Breast epithelium (tissue), 4 donors: ENCODE results near the gene GPC6. TPM values are rescaled to one million over a fixed set of nuclear protein-coding genes. Genes with fewer than 3 reads are reported as not detected.

ENCODE experiments used
- DNase-seq, 2 donors: peaks; one replicate each; pipeline ENCODE4 v3.0.0-alpha.2; 2019; ENCODE audit warnings: low spot score in 2 of 2
- H3K27ac ChIP-seq, 2 donors: fragments of 200-600 bp; sonication (generic) in 1 of 2; one replicate each; pipeline ENCODE4 v1.5.1; 2016 to 2019; ENCODE audit warnings: mild to moderate bottlenecking in 1 of 2
- H3K27me3 ChIP-seq, 2 donors: fragments of 200-600 bp; sonication (generic) in 1 of 2; one replicate each; pipeline versions ENCODE4 v1.5.1 to v1.6.0; 2017 to 2019; ENCODE audit warnings: control low read depth in 1 of 2, mild to moderate bottlenecking in 1 of 2
- H3K36me3 ChIP-seq: fragments of 200-600 bp; one replicate; pipeline ENCODE4 v1.5.1; 2019
- H3K4me1 ChIP-seq, 2 donors: fragments of 200-600 bp; sonication (generic); one replicate each; pipeline ENCODE4 v1.5.1; 2016 to 2019; ENCODE audit warnings: control low read depth in 1 of 2
- H3K4me3 ChIP-seq, 3 donors: fragments of 200-600 bp; sonication (generic); 1 replicate in 2 of 3; 2 replicates in 1 of 3; pipeline ENCODE4 v1.5.1; 2016 to 2019; ENCODE audit warnings: mild to moderate bottlenecking in 3 of 3, moderate library complexity in 2 of 3
- H3K9me3 ChIP-seq, 2 donors: fragments of 200-600 bp; sonication (generic) in 1 of 2; one replicate each; pipeline ENCODE4 v1.5.1; 2016 to 2019; ENCODE audit warnings: control low read depth in 1 of 2
- CTCF ChIP-seq, 3 donors: fragments of 450-650 bp; IDR thresholded peaks; one replicate each; pipeline ENCODE4 v1.5.1; 2016 to 2017; ENCODE audit warnings: antibody characterized with exemption in 3 of 3, mild to moderate bottlenecking in 3 of 3, moderate library complexity in 3 of 3
- POLR2A ChIP-seq: fragments of 450-650 bp; IDR thresholded peaks from one replicate; pipeline ENCODE4 v1.6.1; 2016; ENCODE audit warnings: antibody characterized with exemption, mild to moderate bottlenecking, moderate library complexity
- POLR2AphosphoS5 ChIP-seq, 3 donors: sonication (generic); formaldehyde crosslinking; IDR thresholded peaks; one replicate each; pipeline ENCODE4 v1.6.1; 2017; ENCODE audit warnings: antibody characterized with exemption in 3 of 3
- intact Hi-C: fragments of 100-400 bp; cut with DNase I; formaldehyde crosslinking; loops from one replicate; pipeline ENCODE4 v1.15.1; 2023; ENCODE audit warnings: low total_unique reads
- total RNA-seq, 3 donors: library from RNA; depleted of rRNA; stranded (reverse); fragments of >200 nt; gene quantifications; one replicate each; pipeline ENCODE4 v1.1.0, GENCODE V29; 2016

Gene GPC6
- total RNA-seq, 3 donors from 2014 or later, result 3.5 to 44.0 (median 4.9) TPM

GRCh38 chr13:93375491-93375890, 148.9 kb downstream of the GPC6 start:
- TF ChIP-seq POLR2A (no peak), CTCF (IDR thresholded peaks at IDR 0.05) (no peak), POLR2AphosphoS5 (IDR thresholded peaks at IDR 0.05) (no peak)
- H3K27ac ChIP-seq, result no peak overlapping the region
- DNase-seq, result no peak
- no peaks in the 10 kb centered on the region for H3K9me3 ChIP-seq
- H3K36me3 ChIP-seq, result no peaks in the 10 kb centered on the region
- no peak overlapping the region for H3K4me3 ChIP-seq
- intact Hi-C loops, result no loop called here
- H3K27me3 ChIP-seq, result no peaks in the 10 kb centered on the region
- H3K4me1 ChIP-seq, result no peaks in the 10 kb centered on the region

- no peak for TF ChIP-seq CTCF (IDR thresholded peaks at IDR 0.05)
- TF ChIP-seq POLR2AphosphoS5 (IDR thresholded peaks at IDR 0.05), result no peak
- TF ChIP-seq POLR2A, result no peak
- intact Hi-C loops, result no loop called here
Measured at GRCh38 chr13:93377196-93377595, 150.6 kb downstream of the GPC6 start.

GRCh38 chr13:93378184-93378583, 151.6 kb downstream of the GPC6 start:
- Histone ChIP-seq H3K36me3 (no peaks in the 10 kb centered on the region), H3K9me3 (no peaks in the 10 kb centered on the region), H3K4me3 (no peak overlapping the region), H3K27ac (no peak overlapping the region), H3K27me3 (no peaks in the 10 kb centered on the region), H3K4me1 (no peaks in the 10 kb centered on the region)
- intact Hi-C loops, result no loop called here
- no peak for DNase-seq
- no peak for TF ChIP-seq POLR2A
- TF ChIP-seq CTCF (IDR thresholded peaks at IDR 0.05), result no peak
- no peak for TF ChIP-seq POLR2AphosphoS5 (IDR thresholded peaks at IDR 0.05)

More at GRCh38 chr13:93377196-93377595, 150.6 kb downstream of the GPC6 start:
- Histone ChIP-seq H3K36me3 (no peaks in the 10 kb centered on the region), H3K4me1 (no peaks in the 10 kb centered on the region), H3K4me3 (no peak overlapping the region), H3K27me3 (no peaks in the 10 kb centered on the region), H3K27ac (no peak overlapping the region), H3K9me3 (no peaks in the 10 kb centered on the region)
- no peak for DNase-seq

GRCh38 chr13:93386116-93386515, 159.5 kb downstream of the GPC6 start:
- no peaks in the 10 kb centered on the region for H3K9me3 ChIP-seq
- intact Hi-C loops, result no loop called here
- H3K27ac ChIP-seq, result no peak overlapping the region
- DNase-seq, result no peak
- no peak overlapping the region for H3K4me3 ChIP-seq
- no peaks in the 10 kb centered on the region for H3K36me3 ChIP-seq
- no peaks in the 10 kb centered on the region for H3K27me3 ChIP-seq
- no peaks in the 10 kb centered on the region for H3K4me1 ChIP-seq
- no peak for TF ChIP-seq CTCF (IDR thresholded peaks at IDR 0.05)
- no peak for TF ChIP-seq POLR2AphosphoS5 (IDR thresholded peaks at IDR 0.05)
- TF ChIP-seq POLR2A, result no peak

GRCh38 chr13:93388701-93389100, 162.1 kb downstream of the GPC6 start:
- H3K36me3 ChIP-seq, result no peaks in the 10 kb centered on the region
- H3K27me3 ChIP-seq, result no peaks in the 10 kb centered on the region
- TF ChIP-seq POLR2AphosphoS5 (IDR thresholded peaks at IDR 0.05), result no peak
- no peak for TF ChIP-seq CTCF (IDR thresholded peaks at IDR 0.05)
- TF ChIP-seq POLR2A, result no peak
- H3K9me3 ChIP-seq, result no peaks in the 10 kb centered on the region
- no peaks in the 10 kb centered on the region for H3K4me1 ChIP-seq
- DNase-seq, result no peak
- intact Hi-C loops, result no loop called here
- no peak overlapping the region for H3K4me3 ChIP-seq
- H3K27ac ChIP-seq, result no peak overlapping the region
